Measurements from ENCODE around the gene SETD4.

SETD4 gene

DNA sequence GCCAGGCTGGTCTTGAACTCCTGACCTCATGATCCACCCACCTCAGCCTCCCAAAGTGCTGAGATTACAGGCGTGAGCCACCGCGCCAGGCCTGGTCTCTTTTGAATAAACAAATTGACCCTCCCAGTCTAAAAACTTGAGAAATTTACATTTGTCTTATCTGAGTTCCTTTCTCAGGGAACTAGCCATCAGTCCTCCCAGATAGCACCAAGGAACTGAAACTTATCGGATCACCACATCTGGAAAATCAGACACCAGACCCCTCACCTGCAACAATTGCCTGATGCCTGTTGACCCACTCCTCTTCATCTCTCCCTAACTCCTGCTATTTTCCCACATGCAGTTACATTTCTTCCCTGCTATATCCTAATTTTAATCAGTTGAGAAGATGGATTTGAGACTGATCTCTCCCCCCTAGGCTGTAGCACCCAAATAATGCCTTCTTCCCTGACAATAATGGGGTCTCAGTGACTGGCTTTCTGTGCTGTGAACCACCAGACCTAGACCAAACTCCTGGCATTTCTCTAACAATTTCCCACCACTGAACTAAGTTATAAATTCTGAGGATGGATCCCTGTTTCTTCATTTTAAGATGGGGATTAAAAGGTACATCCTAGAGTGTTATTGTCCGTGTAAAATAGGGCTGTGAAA, 8.5 kb upstream of the SETD4 start:
- no peak for TF ChIP-seq EP300 (IDR thresholded peaks at IDR 0.05; ENCODE audit: borderline replicate concordance)
- no peak for TF ChIP-seq FOXM1 (IDR thresholded peaks at IDR 0.05; ENCODE audit: borderline replicate concordance, low read depth)
- TF ChIP-seq, protein P1, sequence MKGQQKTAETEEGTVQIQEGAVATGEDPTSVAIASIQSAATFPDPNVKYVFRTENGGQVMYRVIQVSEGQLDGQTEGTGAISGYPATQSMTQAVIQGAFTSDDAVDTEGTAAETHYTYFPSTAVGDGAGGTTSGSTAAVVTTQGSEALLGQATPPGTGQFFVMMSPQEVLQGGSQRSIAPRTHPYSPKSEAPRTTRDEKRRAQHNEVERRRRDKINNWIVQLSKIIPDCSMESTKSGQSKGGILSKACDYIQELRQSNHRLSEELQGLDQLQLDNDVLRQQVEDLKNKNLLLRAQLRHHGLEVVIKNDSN (IDR thresholded peaks at IDR 0.05): no peak
- no peak for TF ChIP-seq ZBTB7A (IDR thresholded peaks at IDR 0.05; ENCODE audit: low read depth)
- TF ChIP-seq EGR1 (IDR thresholded peaks at IDR 0.05): no peak
- TF ChIP-seq, protein P2, sequence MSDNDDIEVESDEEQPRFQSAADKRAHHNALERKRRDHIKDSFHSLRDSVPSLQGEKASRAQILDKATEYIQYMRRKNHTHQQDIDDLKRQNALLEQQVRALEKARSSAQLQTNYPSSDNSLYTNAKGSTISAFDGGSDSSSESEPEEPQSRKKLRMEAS (IDR thresholded peaks at IDR 0.05): no peak
- TF ChIP-seq, protein P3, sequence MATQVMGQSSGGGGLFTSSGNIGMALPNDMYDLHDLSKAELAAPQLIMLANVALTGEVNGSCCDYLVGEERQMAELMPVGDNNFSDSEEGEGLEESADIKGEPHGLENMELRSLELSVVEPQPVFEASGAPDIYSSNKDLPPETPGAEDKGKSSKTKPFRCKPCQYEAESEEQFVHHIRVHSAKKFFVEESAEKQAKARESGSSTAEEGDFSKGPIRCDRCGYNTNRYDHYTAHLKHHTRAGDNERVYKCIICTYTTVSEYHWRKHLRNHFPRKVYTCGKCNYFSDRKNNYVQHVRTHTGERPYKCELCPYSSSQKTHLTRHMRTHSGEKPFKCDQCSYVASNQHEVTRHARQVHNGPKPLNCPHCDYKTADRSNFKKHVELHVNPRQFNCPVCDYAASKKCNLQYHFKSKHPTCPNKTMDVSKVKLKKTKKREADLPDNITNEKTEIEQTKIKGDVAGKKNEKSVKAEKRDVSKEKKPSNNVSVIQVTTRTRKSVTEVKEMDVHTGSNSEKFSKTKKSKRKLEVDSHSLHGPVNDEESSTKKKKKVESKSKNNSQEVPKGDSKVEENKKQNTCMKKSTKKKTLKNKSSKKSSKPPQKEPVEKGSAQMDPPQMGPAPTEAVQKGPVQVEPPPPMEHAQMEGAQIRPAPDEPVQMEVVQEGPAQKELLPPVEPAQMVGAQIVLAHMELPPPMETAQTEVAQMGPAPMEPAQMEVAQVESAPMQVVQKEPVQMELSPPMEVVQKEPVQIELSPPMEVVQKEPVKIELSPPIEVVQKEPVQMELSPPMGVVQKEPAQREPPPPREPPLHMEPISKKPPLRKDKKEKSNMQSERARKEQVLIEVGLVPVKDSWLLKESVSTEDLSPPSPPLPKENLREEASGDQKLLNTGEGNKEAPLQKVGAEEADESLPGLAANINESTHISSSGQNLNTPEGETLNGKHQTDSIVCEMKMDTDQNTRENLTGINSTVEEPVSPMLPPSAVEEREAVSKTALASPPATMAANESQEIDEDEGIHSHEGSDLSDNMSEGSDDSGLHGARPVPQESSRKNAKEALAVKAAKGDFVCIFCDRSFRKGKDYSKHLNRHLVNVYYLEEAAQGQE (IDR thresholded peaks at IDR 0.05; ENCODE audit: low read depth): no peak
- TF ChIP-seq TEAD4 (IDR thresholded peaks at IDR 0.05): no peak
- no peak for TF ChIP-seq TAF1 (IDR thresholded peaks at IDR 0.05; ENCODE audit: low read depth)
- no peak for TF ChIP-seq TCF12 (IDR thresholded peaks at IDR 0.05; ENCODE audit: low read depth)
- no peak for TF ChIP-seq YY1 (IDR thresholded peaks at IDR 0.05; ENCODE audit: low read depth)
- TF ChIP-seq NFIC (IDR thresholded peaks at IDR 0.05): no peak
- no peak for TF ChIP-seq CREB1 (IDR thresholded peaks at IDR 0.05; ENCODE audit: low read depth)
- no peak for TF ChIP-seq CEBPB (IDR thresholded peaks at IDR 0.05)
- no peak for TF ChIP-seq RAD21 (IDR thresholded peaks at IDR 0.05; ENCODE audit: low read depth)

DNA sequence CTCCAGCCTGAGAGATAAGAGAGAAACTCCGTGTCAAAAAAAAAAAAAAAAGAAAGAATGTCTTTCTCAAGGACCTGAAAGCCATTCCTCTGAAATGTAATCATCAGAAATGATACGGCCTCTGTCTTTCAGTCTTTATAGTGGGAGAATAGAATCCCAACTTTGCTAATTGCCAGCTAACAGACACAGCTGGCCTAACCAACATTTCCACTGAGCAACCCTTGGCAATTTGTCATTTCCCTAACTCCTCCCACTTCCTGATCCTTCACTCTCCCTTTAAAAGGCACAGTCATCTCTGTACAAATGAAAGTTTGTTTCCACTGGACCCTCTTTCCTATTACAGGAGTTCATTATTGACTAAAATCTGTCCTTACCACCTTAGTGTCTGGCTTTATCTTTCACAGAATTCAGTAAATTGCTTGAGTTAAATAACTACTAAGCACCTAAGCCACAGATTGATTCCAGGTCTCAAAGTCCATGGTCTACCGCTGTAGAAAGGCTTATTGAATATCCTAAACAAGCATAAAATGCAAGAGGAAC, 5.2 kb upstream of the SETD4 start:
- TF ChIP-seq CEBPB (IDR thresholded peaks at IDR 0.05) (no peak), EGR1 (IDR thresholded peaks at IDR 0.05) (no peak), TEAD4 (IDR thresholded peaks at IDR 0.05) (no peak), RAD21 (IDR thresholded peaks at IDR 0.05; ENCODE audit: low read depth) (no peak), FOXM1 (IDR thresholded peaks at IDR 0.05; ENCODE audit: borderline replicate concordance, low read depth) (no peak), CREB1 (IDR thresholded peaks at IDR 0.05; ENCODE audit: low read depth) (no peak), TAF1 (IDR thresholded peaks at IDR 0.05; ENCODE audit: low read depth) (no peak), YY1 (IDR thresholded peaks at IDR 0.05; ENCODE audit: low read depth) (no peak), TCF12 (IDR thresholded peaks at IDR 0.05; ENCODE audit: low read depth) (no peak), ZBTB7A (IDR thresholded peaks at IDR 0.05; ENCODE audit: low read depth) (no peak), EP300 (IDR thresholded peaks at IDR 0.05; ENCODE audit: borderline replicate concordance) (no peak), NFIC (IDR thresholded peaks at IDR 0.05) (no peak)
- TF ChIP-seq, protein P2 (IDR thresholded peaks at IDR 0.05): no peak
- TF ChIP-seq, protein P1 (IDR thresholded peaks at IDR 0.05): no peak
- TF ChIP-seq, protein P3 (IDR thresholded peaks at IDR 0.05; ENCODE audit: low read depth): no peak

DNA sequence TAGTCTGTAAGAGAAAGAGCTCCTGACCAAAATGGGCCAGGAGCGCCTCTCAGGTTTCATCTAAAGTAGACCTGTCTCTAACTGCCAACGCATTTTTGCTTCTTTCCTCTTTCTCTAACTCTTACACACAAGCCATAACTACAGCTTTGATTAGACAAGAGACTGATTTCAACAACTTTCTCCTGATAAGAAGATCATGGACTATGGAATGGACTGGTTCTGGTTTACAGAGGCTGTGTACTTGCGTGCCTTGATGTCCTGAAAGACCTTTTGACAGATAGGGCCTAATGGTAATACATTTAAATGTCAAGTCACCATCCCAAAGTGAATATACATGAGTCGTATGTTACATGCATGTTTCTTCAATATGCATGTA, 3.7 kb upstream of the SETD4 start:
- TF ChIP-seq RAD21 (IDR thresholded peaks at IDR 0.05; ENCODE audit: low read depth) (no peak), TCF12 (IDR thresholded peaks at IDR 0.05; ENCODE audit: low read depth) (no peak), FOXM1 (IDR thresholded peaks at IDR 0.05; ENCODE audit: borderline replicate concordance, low read depth) (no peak), CEBPB (IDR thresholded peaks at IDR 0.05) (no peak), NFIC (IDR thresholded peaks at IDR 0.05) (no peak), CREB1 (IDR thresholded peaks at IDR 0.05; ENCODE audit: low read depth) (no peak), ZBTB7A (IDR thresholded peaks at IDR 0.05; ENCODE audit: low read depth) (no peak), TEAD4 (IDR thresholded peaks at IDR 0.05) (no peak), EGR1 (IDR thresholded peaks at IDR 0.05) (no peak)
- TF ChIP-seq, protein P2 (IDR thresholded peaks at IDR 0.05): no peak

DNA sequence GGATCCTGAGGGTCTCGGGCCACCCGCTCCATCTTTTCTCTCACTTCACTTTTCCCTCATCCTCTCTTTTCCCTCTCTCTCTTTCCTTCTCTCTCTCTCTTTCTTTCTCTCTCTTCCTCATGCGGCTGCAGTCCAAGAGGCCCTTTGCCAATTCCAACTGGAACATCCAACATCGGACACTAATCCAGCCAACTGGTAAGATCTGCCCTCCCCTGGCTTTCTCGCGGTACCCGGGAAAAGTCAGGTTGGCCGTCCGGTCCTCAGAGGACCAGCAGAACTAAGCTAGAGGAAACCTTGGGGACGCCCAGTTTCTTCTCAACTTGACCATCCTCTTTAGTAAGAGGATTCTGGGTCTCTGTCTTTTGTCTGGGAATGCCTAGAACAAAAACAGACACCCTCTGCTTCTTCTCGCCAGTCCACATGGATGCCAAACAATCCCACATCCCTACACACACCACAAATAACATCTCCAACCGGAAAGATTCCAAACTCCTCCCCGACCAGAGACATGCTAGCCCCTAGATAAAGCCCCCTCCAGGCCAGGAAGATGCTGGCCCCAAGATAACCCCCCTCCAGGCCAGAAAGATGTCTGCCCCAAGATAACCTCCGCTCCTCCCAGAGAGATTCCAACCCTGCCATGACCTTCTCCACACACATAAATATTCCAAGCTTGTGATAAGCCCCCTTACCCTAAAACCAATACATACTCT, 3.2 kb upstream of the SETD4 start:
- TF ChIP-seq, protein P2 (IDR thresholded peaks at IDR 0.05): no peak
- TF ChIP-seq CEBPB (IDR thresholded peaks at IDR 0.05): no peak
- TF ChIP-seq TCF12 (IDR thresholded peaks at IDR 0.05; ENCODE audit: low read depth): no peak
- TF ChIP-seq EGR1 (IDR thresholded peaks at IDR 0.05): no peak

DNA sequence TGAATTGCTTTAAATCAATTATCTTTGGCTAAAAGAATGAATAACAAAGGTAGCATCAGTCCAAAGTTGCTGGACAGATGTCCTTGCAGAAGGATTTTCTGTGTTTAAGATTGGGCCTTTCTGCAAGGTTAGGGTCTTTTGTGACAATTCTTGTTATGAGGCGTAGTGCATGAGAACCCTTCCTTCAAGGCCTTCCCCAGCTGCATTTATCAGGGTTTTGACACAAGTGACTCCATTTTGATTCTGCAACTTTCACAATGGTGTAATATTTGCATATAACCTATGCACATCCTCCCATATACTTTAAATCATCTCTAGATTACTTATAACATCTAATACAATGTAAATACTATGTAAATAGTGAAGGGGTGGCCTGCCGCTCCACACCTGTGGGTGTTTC, 1.1 kb upstream of the SETD4 start:
- TF ChIP-seq ZBTB7A (IDR thresholded peaks at IDR 0.05; ENCODE audit: low read depth) (no peak), EP300 (IDR thresholded peaks at IDR 0.05; ENCODE audit: borderline replicate concordance) (no peak), YY1 (IDR thresholded peaks at IDR 0.05; ENCODE audit: low read depth) (no peak), TCF12 (IDR thresholded peaks at IDR 0.05; ENCODE audit: low read depth) (no peak), TAF1 (IDR thresholded peaks at IDR 0.05; ENCODE audit: low read depth) (no peak), RAD21 (IDR thresholded peaks at IDR 0.05; ENCODE audit: low read depth) (no peak)
- TF ChIP-seq, protein P1 (IDR thresholded peaks at IDR 0.05): no peak

Measured in Ishikawa (cell line).